Liver (tissue), 9 donors: ENCODE results near the gene HIBADH. TPM values are rescaled to one million over a fixed set of nuclear protein-coding genes. Genes with fewer than 3 reads are reported as not detected.

ENCODE experiments used
- DNase-seq: peaks from one replicate; pipeline ENCODE4 v3.0.0-alpha.2; 2017; ENCODE audit warnings: low spot score
- H3K27ac ChIP-seq, 2 donors: one replicate each; pipeline ENCODE4 v1.7.0; 2013; ENCODE audit warnings: inconsistent platforms in 2 of 2, low read length in 2 of 2, control low read depth in 1 of 2, low read depth in 1 of 2, mild to moderate bottlenecking in 1 of 2
- H3K27me3 ChIP-seq, 4 donors: one replicate each; pipeline versions ENCODE4 v1.6.1 to v1.7.0; 2013; ENCODE audit warnings: low read length in 3 of 4, inconsistent platforms in 1 of 4, mild to moderate bottlenecking in 1 of 4, moderate library complexity in 1 of 4; ENCODE audit not compliant: control insufficient read depth in 4 of 4, insufficient read depth in 4 of 4
- H3K36me3 ChIP-seq, 4 donors: one replicate each; pipeline versions ENCODE4 v1.6.1 to v1.7.0; 2013; ENCODE audit warnings: low read length in 3 of 4, mild to moderate bottlenecking in 3 of 4, low read depth in 1 of 4, moderate library complexity in 1 of 4; ENCODE audit not compliant: control insufficient read depth in 4 of 4, insufficient read depth in 3 of 4
- H3K4me1 ChIP-seq, 4 donors: one replicate each; pipeline versions ENCODE4 v1.6.1 to v1.7.0; 2013; ENCODE audit warnings: low read length in 3 of 4, mild to moderate bottlenecking in 3 of 4, moderate library complexity in 1 of 4; ENCODE audit not compliant: control insufficient read depth in 4 of 4, insufficient read depth in 4 of 4
- H3K4me3 ChIP-seq, 3 donors: one replicate each; pipeline versions ENCODE4 v1.6.1 to v1.7.0; 2013; ENCODE audit warnings: low read length in 3 of 3, control low read depth in 1 of 3, low read depth in 1 of 3, mild to moderate bottlenecking in 1 of 3
- H3K9ac ChIP-seq, 2 donors: one replicate each; pipeline ENCODE4 v1.7.0; 2013; ENCODE audit warnings: low read length in 2 of 2, mild to moderate bottlenecking in 2 of 2, moderate library complexity in 2 of 2, control low read depth in 1 of 2, low read depth in 1 of 2
- H3K9me3 ChIP-seq, 4 donors: one replicate each; pipeline versions ENCODE4 v1.6.1 to v1.7.0; 2013; ENCODE audit warnings: low read length in 3 of 4; ENCODE audit not compliant: control insufficient read depth in 4 of 4
- ATF3 ChIP-seq: IDR thresholded peaks from 2 replicates; pipeline ENCODE4 v1.6.1; 2016; ENCODE audit warnings: antibody characterized with exemption
- CTCF ChIP-seq: fragments of 150-350 bp; IDR thresholded peaks from 2 replicates; pipeline ENCODE4 v1.5.1; 2017; ENCODE audit warnings: improper control_type of control experiment, low read depth, low read length; ENCODE audit not compliant: missing input control
- EGR1 ChIP-seq, 2 donors: IDR thresholded peaks; 2 replicates each; pipeline ENCODE4 v1.6.1; 2016 to 2018; ENCODE audit warnings: antibody characterized with exemption in 2 of 2, low read depth in 2 of 2
- FOXA1 ChIP-seq: IDR thresholded peaks from 2 replicates; pipeline ENCODE4 v1.6.1; 2016; ENCODE audit warnings: antibody characterized with exemption
- GABPA ChIP-seq, 2 donors: IDR thresholded peaks in 1 of 2; conservative IDR thresholded peaks in 1 of 2; 2 replicates each; pipeline ENCODE4 v1.6.1; 2016; ENCODE audit warnings: antibody characterized with exemption in 2 of 2, mild to moderate bottlenecking in 1 of 2, moderate library complexity in 1 of 2
- HNF4A ChIP-seq, 2 donors: conservative IDR thresholded peaks; 2 replicates each; pipeline ENCODE4 v1.6.1; 2016; ENCODE audit warnings: antibody characterized with exemption in 2 of 2, mild to moderate bottlenecking in 2 of 2
- HNF4G ChIP-seq: IDR thresholded peaks from 2 replicates; pipeline ENCODE4 v1.6.1; 2016; ENCODE audit warnings: antibody characterized with exemption
- JUND ChIP-seq, 2 donors: IDR thresholded peaks; 2 replicates each; pipeline ENCODE4 v1.6.1; 2016; ENCODE audit warnings: antibody characterized with exemption in 2 of 2
- MAX ChIP-seq: IDR thresholded peaks from 2 replicates; pipeline ENCODE4 v1.6.1; 2016; ENCODE audit warnings: antibody characterized with exemption
- NR2F2 ChIP-seq: IDR thresholded peaks from 2 replicates; pipeline ENCODE4 v1.6.1; 2016; ENCODE audit warnings: antibody characterized with exemption
- RAD21 ChIP-seq, 2 donors: IDR thresholded peaks; 2 replicates each; pipeline ENCODE4 v1.6.1; 2016; ENCODE audit warnings: antibody characterized with exemption in 2 of 2, mild to moderate bottlenecking in 2 of 2
- REST ChIP-seq: IDR thresholded peaks from 2 replicates; pipeline ENCODE4 v1.6.1; 2016; ENCODE audit warnings: antibody characterized with exemption, mild to moderate bottlenecking
- RXRA ChIP-seq, 2 donors: IDR thresholded peaks; 2 replicates each; pipeline ENCODE4 v1.6.1; 2017 to 2018; ENCODE audit warnings: antibody characterized with exemption in 2 of 2, mild to moderate bottlenecking in 1 of 2
- SP1 ChIP-seq: IDR thresholded peaks from 2 replicates; pipeline ENCODE4 v1.6.1; 2018; ENCODE audit warnings: antibody characterized with exemption, mild to moderate bottlenecking
- YY1 ChIP-seq: IDR thresholded peaks from 2 replicates; pipeline ENCODE4 v1.6.1; 2016; ENCODE audit warnings: antibody characterized with exemption, mild to moderate bottlenecking
- ZBTB33 ChIP-seq: IDR thresholded peaks from 2 replicates; pipeline ENCODE4 v1.6.1; 2016; ENCODE audit warnings: antibody characterized with exemption
- WGBS: extraction: QIAGEN DNeasy Blood & Tissue Kit; methylation state at CpG from one replicate; pipeline ENCODE4 v1.1.7; 2013; 5-methylcytosine and 5-hydroxymethylcytosine counted together
- polyA plus RNA-seq, 2 donors: library from polyadenylated mRNA; stranded (reverse) in 1 of 2; unstranded in 1 of 2; fragments of 200-250 nt in 1 of 2; fragments of >200 nt in 1 of 2; fragmentation: Nextera tagmentation in 1 of 2; extraction: Ambion mirVana in 1 of 2; gene quantifications; one replicate each; pipeline versions ENCODE4 v1.2.1 to v1.2.3, GENCODE V29; 2013 to 2015
- total RNA-seq, 2 donors: library from RNA; depleted of rRNA; stranded (reverse); fragments of >200 nt; gene quantifications; one replicate each; pipeline ENCODE4 v1.2.3, GENCODE V29; 2014
- donor health status: healthy.
- donor health status: healthy.
- donor health status: healthy.
- donor health status: healthy.
- donor health status: healthy.

Gene HIBADH
- total and polyA plus RNA-seq, 4 donors, result 27.7 to 78.9 (median 58.2) TPM

GRCh38 chr7:27650283-27650682, 12.4 kb downstream of the HIBADH start:
- Histone ChIP-seq H3K36me3 (peaks cover 0 to 13% (median 3%) of the 10 kb centered on the region in 4 donors), H3K4me1 (peaks cover 0 to 2% (median 0%) of the 10 kb centered on the region in 4 donors), H3K4me3 (no peak overlapping the region), H3K27ac (no peak overlapping the region), H3K9ac (no peak overlapping the region), H3K9me3 (no peaks in the 10 kb centered on the region), H3K27me3 (no peaks in the 10 kb centered on the region)
- no peak for DNase-seq
- TF ChIP-seq MAX, result no peak
- TF ChIP-seq REST, result no peak
- TF ChIP-seq ZBTB33, result no peak
- TF ChIP-seq HNF4A (conservative IDR thresholded peaks at IDR 0.05), result no peak
- TF ChIP-seq CTCF, result no peak
- no peak for TF ChIP-seq RXRA (IDR thresholded peaks at IDR 0.05)
- TF ChIP-seq RAD21 (IDR thresholded peaks at IDR 0.05), result no peak
- TF ChIP-seq HNF4G, result no peak
- TF ChIP-seq NR2F2, result no peak
- no peak for TF ChIP-seq ATF3
- no peak for TF ChIP-seq SP1
- TF ChIP-seq GABPA (IDR thresholded peaks at IDR 0.05 in 1 of 2, conservative IDR thresholded peaks at IDR 0.05 in 1 of 2), result no peak
- no peak for TF ChIP-seq YY1
- 98% methylated on average over 4 of the region's 4 CpGs for WGBS

GRCh38 chr7:27647489-27647888, 15.2 kb downstream of the HIBADH start:
- peaks cover 0 to 13% (median 3%) of the 10 kb centered on the region in 4 donors for H3K36me3 ChIP-seq
- H3K9ac ChIP-seq, result no peak overlapping the region
- H3K27me3 ChIP-seq, result no peaks in the 10 kb centered on the region
- H3K4me3 ChIP-seq, result no peak overlapping the region
- no peaks in the 10 kb centered on the region for H3K9me3 ChIP-seq
- DNase-seq, result no peak
- 90% methylated on average over 1 of the region's 1 CpG for WGBS
- H3K4me1 ChIP-seq, result peaks cover 0 to 2% (median 0%) of the 10 kb centered on the region in 4 donors
- H3K27ac ChIP-seq, result no peak overlapping the region
- TF ChIP-seq ZBTB33, result no peak
- no peak for TF ChIP-seq YY1
- no peak for TF ChIP-seq SP1
- no peak for TF ChIP-seq HNF4G
- no peak for TF ChIP-seq RAD21 (IDR thresholded peaks at IDR 0.05)
- TF ChIP-seq EGR1 (IDR thresholded peaks at IDR 0.05; ENCODE audit: low read depth in 2 of 2), result no peak
- no peak for TF ChIP-seq NR2F2
- no peak for TF ChIP-seq HNF4A (conservative IDR thresholded peaks at IDR 0.05)
- TF ChIP-seq MAX, result no peak
- no peak for TF ChIP-seq FOXA1
- no peak for TF ChIP-seq JUND (IDR thresholded peaks at IDR 0.05)
- no peak for TF ChIP-seq GABPA (IDR thresholded peaks at IDR 0.05 in 1 of 2, conservative IDR thresholded peaks at IDR 0.05 in 1 of 2)
- no peak for TF ChIP-seq ATF3
- TF ChIP-seq CTCF, result no peak
